Activated T-helper 1 cell treated with Interleukin-2 at 50 U/mL for 16 hours (primary cell): ENCODE measurements around the gene PAQR6.

ENCODE experiments used
- DNase-seq: peaks from one replicate; pipeline ENCODE4 v3.0.0-alpha.2; 2020; ENCODE audit warnings: low read depth

PAQR6 gene

DNA sequence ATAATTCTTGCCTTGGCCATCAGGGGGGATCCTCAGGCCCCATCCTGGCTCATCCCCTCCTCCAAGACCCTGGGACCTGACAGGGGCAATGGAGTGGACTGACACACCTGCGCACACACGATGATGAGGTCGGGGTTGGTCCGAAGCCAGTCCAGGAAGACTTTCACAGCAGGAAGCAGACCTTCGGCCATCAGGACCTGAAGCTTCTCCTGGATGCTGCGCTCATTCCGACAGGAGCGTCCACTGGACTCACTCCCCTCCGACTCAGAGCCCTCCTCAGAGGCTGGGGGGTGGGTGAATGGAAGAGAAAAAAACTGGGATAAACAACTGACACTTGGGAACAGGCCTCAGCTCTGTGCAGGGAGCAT, 15.4 kb upstream of the PAQR6 start:
- no peak for DNase-seq

DNA sequence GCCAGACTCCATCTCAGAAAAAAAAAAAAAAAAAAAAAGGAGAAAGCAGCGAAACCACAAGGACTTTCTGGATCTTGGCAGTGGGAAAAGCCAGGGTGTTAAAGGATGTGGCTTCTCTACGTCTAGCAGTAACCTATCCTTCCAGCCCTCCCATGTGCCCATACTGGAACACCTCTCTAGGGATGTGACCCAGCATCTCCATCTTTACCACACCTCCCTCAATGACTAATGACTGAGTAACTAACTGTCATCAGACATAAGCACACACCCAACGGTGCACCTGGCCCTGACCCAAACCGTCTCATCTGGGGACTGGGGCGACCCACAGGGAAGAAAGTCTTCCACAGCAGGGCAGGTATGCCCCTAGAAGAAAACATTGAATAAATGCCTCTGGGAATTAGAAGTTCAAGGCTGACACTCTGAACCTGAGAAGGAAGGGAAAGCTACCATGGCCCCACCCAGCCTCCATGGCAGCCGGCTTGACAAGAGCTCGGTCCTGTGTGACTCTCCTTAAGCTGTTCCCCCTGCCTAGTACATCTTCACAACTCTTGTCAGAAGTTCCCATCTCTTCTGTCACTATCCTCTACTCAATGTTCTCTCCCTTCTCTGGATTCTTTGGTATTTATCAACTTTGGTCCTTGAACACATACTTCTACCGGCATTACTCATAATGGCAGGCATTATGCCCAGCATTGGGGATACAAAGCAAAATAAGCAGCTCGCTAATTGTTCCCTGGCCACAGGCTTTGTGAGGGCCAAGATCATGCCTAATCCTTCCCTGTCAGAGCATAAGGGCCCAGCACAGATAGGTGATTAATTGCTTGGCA, 14.8 kb upstream of the PAQR6 start:
- no peak for DNase-seq

DNA sequence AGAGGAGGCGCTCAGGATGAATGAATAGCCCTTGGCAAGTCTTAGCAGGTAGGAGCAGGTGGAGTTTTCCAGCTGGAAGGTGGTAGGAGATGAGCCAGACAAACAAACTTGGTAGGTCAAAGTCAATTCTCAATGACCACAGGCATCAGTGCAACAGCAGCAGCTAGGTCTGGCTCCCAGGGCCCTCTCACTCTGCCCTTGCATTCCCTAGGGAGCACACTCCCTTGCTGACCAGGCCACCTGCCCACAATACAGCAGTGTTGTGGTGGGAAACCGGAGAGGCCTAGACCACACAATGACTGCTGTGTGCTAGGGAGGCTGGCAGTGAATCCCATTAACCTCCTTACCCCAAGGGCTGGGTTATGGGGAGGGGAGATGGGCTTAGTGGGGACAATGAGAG, 13.0 kb upstream of the PAQR6 start:
- DNase-seq = no peak

DNA sequence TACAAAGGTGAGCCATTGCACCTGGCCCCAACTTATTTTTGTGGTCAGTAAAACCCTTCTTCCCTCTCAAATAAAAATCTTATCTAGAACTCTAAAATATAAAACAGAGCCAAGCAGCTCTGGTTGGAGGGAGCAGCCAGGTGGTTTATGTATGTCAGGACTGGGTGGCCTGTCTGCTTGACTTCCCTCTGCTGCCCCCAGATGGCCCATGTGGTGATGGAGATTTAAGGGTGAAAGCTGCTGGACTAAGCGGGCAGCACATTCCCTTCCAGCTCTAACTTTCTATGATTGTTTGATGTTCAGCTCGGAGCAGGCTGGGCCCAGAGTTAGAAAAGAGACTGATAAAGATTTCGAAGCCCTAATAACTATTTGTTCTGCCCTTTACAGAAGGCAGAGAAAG, 11.9 kb upstream of the PAQR6 start:
- no peak for DNase-seq

DNA sequence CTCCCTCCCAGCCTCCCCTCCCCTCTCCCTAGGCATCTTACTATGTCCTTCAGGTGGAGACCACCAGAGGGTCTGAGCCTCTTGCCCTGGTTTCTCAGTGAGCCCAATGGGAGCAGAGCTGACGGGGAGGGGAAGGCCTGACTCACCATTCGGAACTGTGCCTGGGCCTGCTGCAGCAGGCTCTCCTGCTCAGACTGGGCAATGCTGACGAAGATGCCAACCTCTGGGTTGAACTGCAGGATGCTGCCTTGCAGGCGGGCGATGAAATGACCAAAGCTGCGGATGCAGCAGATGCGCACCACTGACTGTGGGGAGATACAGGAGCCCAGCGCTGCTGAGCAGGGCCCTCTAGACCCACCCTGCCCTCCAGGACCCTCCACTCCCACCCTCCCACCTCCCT, 11.0 kb upstream of the PAQR6 start:
- no peak for DNase-seq

DNA sequence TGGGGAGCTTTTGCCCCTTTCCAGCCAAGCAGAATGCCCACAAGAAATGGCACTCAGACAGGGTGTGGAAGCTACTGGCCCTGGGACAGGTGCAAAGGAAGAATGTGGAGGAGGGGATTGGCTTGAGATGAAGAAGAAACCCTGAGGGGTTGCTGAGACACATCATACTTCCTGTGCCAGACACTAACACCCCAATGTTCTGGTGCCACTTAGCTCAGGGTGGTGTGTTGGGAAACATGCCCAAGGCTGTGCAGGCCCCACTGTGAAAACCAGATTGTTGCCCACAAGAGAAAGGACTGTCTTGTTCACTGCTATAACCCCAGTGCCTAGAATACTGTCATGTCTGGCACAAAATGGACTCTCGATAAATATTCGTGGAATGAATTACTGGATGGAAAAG, 9.9 kb upstream of the PAQR6 start:
- DNase-seq = no peak

DNA sequence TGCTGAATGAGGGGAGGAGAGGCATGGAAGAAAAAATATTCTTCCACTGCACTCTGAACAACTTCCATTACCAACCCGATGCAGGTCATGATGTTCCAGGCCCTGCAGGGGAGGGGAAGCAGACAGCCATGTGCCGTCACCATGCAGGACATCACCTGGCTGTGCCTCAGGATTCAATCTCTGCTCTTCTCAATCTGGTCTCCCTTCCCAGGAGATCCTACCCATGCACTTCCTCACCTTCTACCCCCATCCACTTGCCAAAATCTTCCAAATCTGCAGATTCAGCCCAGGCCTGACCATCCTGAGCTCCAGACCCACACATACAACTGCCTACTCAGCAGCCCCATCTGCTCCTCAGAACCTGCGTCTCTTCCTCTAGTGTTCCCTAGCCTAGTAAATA, 5.8 kb upstream of the PAQR6 start:
- DNase-seq = no peak

DNA sequence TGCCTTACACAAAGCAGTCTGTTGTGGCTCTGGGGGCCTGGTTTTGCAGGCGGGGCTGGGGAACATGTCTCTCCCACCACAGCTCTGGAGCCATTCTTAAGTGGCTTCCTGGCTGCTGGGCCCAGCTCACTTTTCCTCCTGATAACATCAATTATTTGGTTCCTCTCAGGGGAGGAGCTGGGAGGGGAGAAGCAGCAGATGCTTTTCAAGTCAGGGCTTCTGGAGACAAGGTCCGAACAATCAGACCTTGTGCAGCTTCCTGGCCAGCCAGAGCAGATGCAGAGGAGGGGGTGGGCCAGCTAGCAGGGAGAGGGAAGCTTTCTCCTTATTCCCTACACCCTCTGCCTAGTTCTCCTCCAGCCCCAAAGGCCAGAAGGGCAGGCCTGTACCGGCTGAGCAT, 3.7 kb upstream of the PAQR6 start:
- DNase-seq = no peak

DNA sequence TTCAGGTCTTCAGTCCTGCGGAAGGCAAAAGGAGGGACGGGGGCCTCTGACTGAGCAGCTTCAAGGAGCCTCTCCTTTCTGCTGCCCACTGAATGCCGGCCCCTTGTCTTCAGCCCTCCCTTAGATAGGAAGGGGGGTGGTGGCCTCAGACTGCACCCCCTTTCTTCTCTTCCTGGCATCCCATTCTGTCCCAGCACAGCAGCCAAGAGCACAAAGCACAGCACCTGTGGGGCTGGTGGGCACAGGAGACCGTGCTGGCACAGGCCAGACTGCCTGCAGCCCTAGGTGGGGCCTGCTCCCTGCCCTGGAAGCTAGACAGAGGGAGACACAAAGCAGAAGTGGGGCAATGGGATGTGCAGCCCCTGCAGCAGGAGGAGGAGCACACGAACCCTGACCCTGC, 1.7 kb upstream of the PAQR6 start:
- DNase-seq = no peak

DNA sequence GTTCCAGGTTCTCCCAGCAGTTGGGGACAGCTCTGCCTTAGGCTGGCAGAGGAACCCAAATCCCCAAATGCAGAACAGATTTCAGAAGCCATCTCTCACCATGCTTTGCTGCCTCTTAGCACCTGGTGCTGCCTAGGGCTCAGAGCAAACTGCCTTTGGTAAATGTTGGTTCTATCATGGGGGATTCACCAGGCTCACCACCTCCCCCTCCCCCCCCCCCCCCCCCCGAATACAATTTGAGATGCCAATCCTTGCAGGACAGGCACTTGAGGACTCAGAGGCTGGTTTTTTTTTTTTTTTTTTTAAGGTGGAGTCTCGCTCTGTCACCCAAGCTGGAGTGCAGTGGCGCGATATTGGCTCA, 447 bp upstream of the PAQR6 start:
- no peak for DNase-seq

DNA sequence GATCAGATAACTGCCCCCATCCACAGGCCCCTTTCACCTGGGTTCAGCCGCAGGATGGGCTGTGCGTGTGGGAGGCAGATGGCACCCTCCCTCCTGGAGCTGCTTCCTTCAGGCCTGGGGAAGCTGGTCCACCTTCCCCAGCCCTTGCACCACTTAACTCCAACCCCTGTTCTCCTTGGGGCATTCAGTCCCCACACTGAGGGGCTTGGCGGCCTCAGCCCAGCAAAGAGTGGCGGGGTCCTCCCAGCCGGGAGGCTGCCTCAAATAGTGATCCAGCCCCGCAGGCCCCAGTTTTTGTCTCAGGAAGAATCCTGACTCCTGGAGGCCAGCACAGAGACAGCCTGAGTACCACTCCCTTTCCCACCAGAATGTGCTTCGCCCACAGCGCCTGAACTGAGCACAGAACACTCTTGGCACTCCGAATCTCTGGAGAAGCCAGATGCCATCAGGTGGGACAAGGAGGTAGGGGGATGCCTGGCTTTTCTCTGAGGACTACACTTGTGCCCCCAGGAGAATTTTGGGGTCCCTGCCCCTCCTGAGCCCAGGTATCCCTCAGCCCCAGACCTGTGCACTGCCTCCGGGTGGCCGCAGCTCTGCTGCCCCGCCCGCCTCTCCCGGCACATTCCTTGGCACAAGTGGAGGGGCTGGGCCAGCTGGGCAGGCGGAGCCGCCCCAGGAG, 936 bp downstream of the PAQR6 start:
- DNase-seq = no peak

DNA sequence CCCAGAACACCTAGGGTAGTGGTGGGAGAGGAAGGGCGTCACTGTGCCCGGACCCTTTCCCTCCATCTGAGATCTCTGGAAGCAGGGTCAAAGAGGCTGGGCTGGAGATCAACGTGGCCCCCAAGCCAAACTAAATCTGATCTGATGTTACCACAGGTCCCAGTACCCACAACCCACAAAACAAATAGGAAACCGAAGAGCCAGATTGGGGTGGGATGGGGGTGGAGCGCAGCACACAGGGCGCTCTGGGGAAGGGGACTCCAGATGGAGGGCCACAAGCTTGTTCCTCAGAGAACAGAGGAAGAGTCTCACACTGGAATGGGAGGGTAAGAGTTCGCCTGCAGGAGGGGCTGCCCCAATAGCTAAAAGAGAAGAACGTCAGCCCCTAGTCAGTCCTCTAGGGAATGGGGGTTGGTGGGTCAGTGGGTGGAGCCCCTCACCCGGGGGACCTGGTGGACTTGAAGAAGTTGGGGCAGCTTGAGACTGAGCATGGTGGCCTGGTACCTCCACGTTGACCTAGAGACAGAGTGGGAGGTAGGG, 1.5 kb downstream of the PAQR6 start:
- no peak for DNase-seq

DNA sequence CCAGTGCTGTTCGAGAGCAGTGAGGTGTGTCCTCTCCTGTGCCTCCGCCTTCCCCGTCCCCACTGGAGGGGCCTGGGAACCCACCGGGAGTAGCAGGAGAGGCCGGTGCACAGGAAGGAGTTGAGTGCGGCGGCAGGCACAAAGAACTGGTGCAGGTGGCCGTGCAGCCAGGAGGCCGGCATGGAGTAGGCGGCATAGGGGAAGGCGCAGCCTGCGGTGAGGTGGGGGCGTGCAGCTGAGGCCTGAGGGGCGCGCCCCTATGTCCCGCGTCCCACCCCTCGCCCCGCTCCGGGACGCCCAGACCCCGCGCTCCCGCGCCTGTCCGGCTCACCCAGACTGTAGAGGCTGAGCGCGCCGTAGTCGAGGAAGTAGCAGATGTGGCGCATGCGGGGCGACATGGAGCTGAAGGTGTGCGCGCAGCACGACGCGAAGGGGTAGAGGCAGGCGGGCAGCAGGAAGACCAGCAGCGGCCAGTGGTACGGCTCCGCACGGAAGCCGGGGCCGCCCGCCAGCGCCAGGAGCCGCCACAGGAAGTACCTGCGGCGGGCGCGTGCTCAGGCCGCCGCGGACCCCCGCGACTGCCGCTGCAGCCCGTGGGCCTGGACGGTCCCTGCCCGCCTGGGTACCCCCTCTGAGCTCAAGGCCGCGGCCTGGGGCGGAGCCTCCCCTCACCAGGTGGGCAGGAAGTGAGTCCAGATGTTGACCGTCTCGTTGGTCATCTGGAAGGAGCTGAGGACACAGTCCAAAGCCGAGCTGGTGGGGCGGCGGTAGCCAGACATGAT, 2.2 kb downstream of the PAQR6 start:
- DNase-seq = peak; percentile 23

DNA sequence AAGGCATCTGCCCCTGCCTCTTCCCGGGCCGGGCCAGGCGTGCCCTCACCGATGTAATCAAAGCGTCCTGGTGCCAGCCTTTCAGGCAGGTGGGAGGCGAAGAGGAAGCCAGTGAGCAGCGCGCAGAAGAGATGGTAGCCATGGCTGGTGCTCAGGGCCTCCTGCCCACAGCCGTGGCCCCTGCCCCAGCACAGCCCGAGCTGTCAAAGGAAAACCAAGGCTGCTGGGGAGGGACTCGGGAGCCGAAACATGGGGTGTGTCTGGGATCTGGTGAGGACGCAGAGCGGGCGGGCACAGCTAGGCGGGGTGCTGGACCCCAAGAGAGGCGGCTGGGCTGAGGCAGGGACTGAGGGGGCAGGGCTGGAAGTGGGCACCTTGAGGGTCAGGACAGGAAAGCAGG, 3.1 kb downstream of the PAQR6 start:
- DNase-seq = no peak

DNA sequence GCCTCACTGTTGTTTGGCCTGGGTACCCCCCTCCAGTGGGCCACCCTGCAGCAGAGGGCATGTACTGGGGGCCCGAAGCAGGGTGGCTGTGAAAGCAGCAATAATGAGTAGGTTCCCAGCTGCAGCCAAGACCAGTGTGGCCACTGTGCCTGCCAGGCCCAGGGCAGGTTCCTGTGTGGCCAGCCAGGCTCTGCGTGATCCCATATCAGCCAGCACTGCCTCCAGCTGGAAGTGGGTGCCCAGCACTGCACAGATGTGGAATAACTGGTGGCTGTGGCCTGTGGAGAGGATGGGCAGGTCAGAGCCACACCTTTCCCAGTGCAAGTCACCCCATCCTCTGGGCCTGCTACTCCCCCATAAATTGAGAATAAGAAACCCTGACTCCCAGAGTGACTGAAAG, 3.7 kb downstream of the PAQR6 start:
- DNase-seq = no peak

DNA sequence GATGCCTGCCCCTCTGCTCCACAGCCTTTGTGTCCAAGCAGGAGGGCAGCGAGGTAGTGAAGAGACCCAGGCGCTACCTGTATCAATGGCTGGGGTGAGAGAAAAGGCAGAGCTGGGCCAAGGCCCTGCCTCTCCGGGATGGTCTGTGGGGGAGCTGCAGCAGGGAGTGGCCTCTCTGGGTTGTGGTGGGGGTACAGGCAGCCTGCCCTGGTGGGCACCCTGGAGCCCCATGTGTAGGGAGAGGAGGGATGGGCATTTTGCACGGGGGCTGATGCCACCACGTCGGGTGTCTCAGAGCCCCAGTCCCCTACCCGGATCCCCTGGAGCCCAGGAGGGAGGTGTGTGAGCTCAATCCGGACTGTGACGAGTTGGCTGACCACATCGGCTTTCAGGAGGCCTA, 5.1 kb downstream of the PAQR6 start:
- no peak for DNase-seq

DNA sequence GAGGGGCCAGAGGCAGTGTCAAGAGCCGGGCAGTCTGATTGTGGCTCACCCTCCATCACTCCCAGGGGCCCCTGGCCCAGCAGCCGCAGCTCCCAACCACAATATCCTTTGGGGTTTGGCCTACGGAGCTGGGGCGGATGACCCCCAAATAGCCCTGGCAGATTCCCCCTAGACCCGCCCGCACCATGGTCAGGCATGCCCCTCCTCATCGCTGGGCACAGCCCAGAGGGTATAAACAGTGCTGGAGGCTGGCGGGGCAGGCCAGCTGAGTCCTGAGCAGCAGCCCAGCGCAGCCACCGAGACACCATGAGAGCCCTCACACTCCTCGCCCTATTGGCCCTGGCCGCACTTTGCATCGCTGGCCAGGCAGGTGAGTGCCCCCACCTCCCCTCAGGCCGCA, 5.9 kb downstream of the PAQR6 start, which contains the start of gene BGLAP:
TSS of gene BGLAP (plus strand) at position 259 of the 400 bp plus-strand sequence. CDS start at position 307, 48 bp downstream.
- no peak for DNase-seq

DNA sequence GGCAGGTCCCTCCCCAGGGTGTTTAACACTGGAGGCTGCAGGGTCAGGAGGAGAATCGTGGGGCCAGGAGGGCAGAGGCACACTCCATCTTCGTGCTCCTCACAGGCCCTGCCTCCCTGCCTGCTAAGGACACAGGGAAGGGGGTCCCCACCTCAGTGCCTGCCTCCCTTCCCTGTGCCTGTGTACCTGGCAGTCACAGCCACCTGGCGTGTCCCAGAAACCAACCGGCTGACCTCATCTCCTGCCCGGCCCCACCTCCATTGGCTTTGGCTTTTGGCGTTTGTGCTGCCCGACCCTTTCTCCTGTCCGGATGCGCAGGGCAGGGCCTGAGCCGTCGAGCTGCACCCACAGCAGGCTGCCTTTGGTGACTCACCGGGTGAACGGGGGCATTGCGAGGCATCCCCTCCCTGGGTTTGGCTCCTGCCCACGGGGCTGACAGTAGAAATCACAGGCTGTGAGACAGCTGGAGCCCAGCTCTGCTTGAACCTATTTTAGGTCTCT, 6.5 kb downstream of the PAQR6 start:
- no peak for DNase-seq

DNA sequence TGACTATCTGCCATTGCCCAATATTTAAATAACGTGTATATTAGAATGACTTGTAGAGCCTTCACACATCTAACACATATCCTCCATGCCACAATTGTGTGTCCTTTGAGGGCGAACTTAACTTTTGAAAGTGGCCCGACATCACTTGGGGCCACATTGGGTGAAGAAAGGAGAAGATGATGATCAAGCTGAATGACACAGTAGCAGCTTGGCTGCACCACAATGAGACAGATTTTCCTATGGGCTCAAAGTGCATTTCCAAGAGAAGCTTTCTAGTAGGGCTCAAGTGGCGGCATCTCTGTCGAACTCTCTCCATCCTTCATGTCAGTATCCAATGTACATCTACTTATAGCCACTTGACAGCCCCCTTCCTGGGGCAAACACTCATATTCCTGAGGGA, 9.6 kb downstream of the PAQR6 start:
- no peak for DNase-seq

DNA sequence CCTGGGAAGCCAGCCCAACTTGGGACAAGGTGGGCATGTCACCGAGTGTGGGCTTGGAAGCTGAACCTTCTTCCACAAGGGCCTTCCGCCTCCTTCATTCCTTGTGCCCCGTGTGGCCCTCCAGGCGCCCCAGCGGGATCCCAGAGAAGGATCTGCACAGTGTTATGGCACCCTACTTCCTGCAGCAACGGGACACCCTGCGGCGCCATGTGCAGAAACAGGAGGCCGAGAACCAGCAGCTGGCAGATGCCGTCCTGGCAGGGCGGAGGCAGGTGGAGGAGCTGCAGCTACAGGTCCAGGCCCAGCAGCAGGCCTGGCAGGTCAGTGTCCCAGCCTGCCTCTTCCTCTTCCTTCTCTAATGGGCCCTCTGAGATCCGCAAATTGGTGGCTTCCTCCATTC, 11.7 kb downstream of the PAQR6 start:
- DNase-seq = no peak

DNA sequence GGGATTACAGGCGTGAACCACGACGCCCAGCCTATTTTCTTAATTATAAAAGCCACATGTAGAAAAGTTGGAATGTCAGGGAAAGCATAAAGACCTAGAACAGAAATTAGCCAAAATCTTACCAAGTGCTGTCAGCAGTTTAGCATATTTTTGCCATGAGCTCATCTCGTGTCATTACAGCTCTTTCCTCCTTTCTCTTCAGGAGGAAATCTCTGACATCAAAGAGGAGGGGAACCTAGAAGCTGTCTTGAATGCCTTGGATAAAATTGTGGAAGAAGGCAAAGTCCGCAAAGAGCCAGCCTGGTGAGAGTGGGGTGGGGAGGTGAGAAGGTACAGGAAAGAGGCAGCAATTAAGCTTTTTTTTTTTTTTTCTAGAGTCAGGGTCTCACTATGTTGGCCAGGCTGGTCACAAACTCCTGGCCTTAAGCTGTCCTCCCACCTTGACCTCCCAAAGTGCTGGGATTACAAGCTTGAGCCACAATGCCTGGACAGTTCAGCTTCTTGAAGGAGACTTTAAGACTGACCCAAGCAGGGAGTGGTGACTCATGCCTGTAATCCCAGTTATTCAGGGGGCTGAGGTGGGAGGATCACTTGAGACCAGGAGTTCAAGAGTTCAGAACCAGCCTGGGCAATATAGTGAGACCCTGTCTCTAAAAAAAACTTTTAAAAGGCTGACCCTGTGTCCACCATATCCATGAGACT, 14.3 kb downstream of the PAQR6 start:
- no peak for DNase-seq
